Forelimb muscle (tissue), 1 donor: ENCODE measurements around the gene CEBPG. TPM values are rescaled to one million over a fixed set of nuclear protein-coding genes. Genes with fewer than 3 reads are reported as not detected.

Source experiments
- DNase-seq: peaks from one replicate; pipeline ENCODE4 v3.0.0-alpha.2; 2013; ENCODE audit warnings: low read depth
- polyA plus RNA-seq: library from polyadenylated mRNA; unstranded; fragments of 120-200 nt; gene quantifications from one replicate; pipeline ENCODE4 v1.2.1, GENCODE V29; 2013; ENCODE audit not compliant: insufficient read length

The CEBPG gene
- polyA plus RNA-seq, 1 donor = 19.4 TPM

DNA sequence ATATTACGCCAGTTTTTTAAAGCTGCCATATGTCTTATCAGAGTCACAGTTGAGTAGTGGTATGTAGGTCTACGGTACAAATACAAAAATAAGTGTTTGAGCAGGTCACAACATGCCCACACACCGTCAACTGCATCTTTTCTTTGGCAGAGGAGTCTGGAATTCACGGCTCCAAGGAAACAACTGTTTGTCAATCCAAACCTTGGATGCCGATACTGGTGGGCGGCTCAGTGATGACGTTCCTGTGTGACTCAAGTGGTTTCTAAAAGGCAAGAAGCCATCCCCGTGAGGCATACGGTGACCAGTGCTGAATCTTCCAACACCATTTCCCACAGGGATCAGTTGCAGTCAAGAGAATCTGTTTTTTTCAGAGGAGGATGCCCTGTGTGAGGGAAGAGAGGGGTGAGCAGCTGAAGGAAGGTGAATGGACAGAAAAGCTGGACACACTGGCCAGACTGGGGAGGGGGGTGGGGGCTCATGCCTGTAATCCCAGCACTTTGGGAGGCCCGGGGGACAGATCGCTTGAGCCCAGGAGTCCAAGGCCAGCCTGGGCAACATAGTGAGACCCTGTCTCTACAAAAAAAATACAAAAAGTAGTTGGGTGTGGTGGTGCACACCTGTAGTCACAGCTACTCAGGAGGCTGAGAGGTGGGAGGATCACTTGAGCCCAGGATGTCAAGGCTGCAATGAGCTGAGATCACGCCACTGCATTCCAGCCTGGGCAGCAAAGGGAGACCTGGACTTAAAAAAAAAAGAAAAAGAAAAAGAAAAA lies 22.8 kb upstream of the CEBPG start:
- no peak for DNase-seq

DNA sequence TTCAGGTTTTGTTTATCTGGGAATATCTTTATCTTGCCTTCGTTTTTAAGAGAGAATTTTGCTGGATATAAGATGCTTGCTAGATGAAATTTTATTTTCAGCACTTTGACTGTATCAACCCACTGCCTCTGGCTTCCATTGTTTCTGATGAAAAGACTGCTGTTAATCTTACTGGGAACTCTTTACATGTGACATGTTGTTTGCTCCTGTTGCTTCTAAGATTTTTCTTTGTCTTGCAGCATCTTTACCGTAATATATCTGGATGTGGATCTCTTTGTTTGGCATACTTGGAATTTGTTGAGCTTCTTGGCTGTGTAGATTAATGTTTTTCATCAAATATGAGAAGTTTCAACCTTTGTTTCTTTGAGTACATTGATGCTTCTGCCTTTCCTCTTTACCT lies 18.0 kb upstream of the CEBPG start:
- no peak for DNase-seq

DNA sequence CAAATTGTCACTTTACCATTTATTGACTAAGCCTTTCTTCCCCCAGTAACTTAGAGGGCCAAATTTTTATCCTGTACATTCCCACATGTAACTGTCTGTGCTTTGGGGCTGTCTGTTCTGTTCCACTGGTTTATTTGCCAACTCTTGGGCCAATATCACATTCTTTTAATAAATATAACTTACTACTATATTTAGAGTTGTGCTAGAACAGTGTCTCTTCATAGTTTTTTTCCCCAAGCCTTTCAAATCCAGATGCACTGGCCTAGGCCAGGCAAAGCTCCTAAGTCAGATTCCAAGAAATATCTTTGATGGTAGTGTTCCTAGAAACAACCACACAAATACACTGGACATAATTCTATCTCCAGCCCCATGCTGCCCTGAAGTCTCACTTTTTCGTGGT lies 16.0 kb upstream of the CEBPG start:
- DNase-seq = no peak

DNA sequence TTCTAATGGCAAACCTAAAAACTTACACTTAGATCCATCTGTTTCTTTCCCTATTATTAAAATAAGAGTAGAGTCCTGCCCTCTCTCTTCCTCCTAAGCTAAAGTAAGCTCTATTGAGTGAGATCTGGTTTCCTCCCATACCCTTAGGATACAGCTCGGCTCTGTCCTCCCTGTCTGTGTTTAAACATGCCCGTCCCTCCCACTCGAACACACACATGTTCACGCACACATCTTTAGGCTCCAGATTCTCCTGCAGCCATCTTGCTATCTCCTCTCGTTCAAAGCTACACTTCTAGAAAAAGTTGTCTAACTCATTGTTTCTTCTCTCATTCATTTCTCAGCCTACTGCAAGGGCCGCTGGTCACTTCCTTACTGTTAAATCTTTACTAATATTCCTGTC lies 15.1 kb upstream of the CEBPG start:
- no peak for DNase-seq

DNA sequence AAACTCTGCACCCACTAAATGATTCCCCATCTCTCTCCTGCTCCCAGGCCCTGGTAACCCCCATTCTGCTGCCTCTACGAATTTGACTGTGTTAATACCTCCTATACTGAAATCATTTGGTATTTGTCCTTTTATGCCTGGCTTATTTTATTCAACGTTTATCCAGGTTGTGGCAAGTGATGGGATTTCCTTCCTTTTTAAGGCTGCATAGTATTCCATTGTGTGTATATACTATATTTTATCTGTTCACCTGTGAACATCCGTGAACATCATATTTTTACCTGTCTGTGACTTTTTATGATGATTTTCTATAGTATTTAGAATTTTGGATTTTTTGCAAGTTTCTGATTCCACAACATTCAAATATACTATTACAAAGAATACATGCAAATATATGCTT lies 13.9 kb upstream of the CEBPG start:
- DNase-seq = no peak

DNA sequence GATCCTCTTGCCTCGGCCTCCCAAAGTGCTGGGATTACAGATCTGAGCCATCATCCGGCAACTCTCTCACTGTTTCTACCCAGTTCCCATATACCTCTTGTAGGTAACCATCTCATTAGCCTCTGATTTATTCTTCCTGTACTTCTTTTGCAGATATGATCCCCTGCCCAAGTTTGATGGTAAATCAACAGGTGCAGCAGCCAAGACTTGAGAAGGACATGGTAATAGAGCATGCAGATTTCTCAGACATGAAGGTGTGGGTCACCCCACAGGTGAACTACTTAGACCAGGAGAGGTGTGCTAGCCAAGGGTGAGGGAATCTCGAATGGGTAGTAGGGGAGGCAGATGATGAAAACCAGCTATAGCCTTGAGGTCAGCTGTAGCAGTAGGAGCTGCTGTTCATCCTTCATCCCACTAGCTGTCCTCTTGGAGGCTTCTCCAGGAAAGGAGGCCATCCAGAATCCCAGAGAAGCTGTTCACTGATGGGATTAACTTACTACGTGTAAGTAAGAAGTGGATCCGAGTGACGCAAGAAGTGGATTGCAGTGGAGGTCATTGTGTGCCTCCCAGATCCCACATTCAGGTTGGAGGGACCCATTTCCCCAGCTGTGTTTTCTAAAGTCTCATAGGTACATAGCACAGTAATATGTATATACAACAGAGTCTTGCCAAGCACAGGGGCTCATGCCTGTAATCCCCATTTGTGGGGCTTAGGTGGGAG lies 10.8 kb upstream of the CEBPG start:
- no peak for DNase-seq

DNA sequence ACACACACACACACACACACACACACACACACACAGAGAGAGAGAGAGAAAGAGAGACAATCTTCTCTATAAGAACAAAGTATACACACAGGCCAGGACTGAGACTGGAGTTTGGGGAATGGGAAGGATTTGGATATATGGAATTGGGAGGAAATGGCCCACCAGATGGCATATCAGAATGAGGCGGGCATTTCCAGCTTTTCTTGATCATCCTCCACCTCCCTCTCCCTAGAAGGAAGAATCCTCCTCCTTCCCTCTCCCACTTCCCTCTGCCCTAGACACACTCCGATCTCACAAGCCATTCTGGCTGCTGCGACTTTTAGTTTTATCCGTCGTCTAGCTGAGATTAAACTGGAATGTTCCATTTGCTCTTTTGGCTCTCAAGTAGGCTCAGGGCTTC lies 10.0 kb upstream of the CEBPG start:
- DNase-seq = no peak

DNA sequence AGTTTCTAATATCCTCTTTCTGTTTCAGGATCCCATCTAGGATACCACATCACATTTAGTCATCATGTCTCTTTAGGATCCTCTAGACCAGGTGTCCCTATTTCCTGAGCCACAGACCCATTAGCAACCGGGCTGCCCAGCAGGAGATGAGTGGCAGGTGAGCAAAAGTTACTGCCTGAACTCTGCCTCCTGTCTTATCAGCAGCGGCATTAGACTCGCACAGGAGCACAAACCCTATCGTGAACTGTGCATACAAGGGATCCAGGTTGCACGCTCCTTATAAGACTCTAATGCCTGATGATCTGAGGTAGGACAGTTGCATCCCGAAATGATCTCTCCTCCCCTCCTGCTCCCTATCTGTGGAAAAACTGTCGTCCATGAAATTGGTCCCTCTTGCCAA lies 7.8 kb upstream of the CEBPG start:
- no peak for DNase-seq

DNA sequence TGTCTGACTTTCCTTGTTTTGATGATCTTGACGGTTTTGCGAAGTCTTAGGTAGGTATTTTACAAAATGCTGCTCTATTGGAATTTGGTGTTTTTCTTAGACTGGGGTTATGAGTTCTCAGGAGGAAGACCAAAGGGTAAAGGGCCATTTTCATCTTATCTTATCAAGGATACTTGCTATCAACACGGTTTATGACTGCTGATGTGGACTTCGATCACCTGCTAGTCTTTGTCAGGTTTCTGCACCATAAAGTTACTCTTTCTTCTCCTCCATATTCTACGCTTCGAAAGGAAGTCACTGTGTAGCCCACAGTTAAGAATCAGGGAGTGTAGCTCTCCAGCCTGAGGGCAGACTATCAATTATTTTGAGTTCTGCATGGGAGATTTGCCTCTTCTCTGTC lies 7.4 kb upstream of the CEBPG start:
- DNase-seq = no peak

DNA sequence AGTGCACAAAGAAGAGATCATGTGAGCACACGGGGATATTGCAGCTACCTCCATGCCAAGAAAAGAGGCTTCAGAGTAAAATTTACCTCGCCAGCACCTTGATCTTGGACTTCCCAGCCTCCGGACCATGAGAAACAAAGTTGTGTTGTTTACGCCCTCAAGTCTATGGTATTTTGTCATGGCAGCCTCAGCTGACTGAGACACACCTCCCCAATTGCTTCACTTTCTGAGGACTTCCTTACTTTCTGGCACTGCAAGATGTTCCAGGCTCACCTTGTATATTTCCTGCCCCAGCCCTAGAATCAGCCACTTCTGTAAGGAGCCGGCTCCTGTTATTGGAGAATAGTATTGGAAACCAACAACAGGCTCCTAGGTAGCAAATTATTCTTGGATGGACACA lies 6.6 kb upstream of the CEBPG start:
- DNase-seq = no peak

DNA sequence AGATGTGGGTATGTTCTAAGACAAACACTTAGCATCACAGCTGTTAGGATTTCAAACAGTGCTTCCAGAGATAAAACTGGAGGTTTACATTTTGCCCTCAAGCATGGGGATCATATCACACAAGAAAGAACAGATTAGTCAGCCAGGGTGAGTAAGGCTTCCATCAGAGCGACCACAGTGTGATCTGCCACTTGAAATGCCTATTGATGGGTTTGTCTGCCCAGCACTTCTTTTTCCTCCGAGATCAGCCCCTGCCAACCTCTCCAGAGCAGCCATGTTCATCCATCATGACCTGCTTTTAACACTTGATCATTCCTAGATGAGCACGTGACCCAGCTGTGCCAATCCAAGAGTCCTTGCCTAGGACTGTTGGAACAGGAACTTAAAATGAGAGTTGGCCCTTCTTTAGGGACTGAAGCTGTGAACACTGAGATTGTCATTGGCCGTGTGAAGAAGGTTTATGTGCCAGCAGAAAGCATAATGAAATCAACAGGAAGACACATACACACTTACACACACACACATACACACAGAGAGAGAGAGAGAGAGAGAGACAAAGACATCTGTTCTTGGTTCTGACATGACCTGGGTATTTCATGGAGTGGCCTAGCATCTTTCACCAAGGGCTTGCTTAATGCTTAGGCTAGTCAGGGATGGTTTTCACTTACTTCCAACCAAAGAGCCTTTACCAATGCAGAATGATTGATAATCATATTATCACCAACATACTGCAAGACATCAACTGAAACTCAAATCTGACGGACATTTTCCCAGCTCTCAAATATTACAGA lies 5.2 kb upstream of the CEBPG start:
- DNase-seq = no peak

DNA sequence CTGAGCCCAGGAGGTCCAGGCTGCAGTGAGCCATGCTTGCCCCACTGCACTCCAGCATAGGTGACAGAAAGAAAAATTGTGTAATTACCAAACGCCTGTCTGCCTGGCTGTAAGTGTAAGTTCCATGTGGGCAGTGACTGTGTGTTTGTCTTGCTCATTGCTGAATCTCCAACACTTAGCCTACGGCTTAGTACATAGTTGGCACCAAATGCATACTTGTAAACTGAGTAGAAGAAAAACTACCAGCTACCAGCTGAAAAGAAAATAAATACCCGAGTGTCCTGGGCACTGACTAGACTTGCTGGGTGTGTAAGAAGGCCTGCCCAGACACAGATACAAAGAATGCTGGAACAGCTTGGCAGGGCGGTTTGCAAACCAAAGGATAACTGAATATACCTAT lies 2.7 kb upstream of the CEBPG start:
- no peak for DNase-seq

DNA sequence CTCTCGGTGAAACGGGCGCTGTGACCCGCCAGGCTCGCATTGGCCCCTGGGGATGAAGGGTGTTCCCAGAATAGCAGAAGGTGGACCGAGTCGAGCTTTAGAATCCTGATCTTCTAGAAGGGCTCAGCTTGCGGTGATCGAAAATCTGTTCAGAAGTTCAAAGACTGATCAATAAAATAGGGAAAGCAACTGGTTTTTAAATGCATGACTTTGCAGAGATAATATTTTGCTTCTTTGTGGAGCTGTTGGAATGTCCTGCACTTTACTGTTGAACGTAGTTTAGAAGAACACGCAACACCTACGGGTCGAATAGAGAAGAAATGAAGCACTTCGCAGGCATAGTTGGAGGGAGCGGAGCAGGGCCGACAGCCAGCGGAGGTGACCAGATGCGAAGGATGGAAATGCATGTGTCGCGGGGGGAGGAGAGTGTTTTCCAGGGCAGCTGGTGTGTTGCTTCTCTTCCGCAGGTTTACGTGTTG lies 766 bp downstream of the CEBPG start:
- no peak for DNase-seq

DNA sequence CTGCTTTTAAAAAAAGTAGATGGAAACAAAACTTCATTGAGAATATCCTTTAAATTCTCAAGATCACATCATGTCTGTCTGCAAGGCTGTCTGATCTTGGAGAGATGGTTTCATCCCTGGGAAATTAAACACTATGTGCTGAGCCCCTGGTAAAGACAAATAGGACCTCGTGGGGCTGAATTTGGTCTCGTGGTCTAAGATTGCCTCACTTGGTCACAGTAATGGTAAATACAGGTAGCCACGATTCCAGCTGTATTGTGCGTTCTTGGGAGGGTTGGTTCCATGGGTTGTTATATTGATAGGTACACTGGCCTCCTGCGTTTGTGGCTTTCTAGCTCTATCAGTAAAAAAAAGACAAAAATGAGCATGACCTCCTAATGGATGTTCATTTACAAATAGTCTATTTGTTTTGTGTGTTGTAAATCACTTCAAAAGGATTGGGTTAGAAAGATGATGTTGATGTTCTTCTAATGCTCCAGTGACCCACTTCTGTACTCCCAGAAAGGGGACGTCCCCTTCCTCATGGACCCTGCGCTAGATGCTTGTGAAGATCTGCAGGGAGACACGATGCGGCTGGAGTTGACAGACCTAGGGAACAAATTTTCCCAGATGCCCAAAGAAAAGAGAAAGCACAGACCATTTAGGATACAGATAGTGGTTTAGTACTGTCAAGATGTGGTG lies 1.8 kb downstream of the CEBPG start:
- no peak for DNase-seq

DNA sequence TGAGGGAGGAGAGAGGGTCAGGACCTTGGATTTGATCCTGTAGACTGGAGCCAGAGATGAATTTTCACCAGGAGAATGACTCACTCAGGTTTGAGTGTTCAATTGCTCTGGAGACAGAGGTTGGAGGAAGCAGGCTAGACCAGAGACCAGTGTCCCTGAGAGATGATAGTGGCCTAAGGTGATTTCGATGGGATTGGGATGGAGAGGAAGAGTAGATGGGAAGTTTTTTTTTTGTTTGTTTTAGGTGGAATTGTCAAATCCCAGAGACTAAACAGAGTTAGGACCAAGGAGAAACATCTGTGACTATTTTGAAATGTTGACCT lies 2.3 kb downstream of the CEBPG start:
- DNase-seq = no peak

DNA sequence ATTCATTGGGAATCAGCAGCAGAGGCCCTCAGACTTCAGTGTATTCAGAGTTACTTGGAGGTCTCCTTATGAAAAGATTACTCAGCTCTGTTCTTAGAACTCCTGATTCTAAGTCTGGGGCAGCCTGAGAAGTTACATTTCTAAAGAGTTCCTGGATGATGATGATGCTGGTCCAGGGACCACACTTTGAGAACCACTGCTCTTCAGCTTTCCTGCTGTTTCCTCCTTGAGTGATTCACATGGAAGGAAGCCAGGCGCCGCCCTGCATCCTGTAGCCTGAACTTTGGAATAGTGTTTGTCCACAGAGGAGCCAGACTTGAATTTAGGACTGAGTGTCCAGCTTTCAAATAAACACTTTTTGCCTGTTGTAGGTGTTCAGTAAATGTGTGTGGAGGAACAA lies 2.9 kb downstream of the CEBPG start:
- no peak for DNase-seq

DNA sequence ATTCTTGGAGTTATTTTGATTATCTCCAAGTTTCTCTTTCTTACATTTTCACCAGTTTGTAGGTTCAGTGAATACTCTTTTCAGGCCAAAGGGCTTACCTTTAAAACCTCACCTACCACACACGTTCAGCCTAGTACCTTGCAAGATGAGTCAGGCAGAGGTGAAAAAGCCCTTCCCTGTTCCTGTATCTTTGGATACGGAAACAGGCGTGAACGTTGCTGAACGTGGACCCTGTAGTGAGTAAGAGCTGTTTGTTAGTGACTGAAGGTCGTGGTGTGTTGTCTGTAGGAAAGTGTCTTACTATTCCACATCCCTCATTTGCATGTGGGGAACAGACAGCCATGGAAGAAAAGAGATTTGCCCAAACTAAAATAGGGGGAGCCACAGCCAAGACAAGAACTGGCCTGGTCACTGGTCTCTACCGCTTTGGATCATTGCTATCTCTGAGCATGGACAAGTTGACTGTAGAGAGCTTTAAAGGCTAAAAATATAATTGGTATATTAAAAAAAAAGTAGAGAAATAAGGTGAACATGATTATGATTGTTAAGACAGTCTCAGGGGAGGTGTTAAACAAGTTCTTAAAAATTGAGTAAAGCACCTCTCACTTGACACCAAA lies 3.5 kb downstream of the CEBPG start:
- no peak for DNase-seq

DNA sequence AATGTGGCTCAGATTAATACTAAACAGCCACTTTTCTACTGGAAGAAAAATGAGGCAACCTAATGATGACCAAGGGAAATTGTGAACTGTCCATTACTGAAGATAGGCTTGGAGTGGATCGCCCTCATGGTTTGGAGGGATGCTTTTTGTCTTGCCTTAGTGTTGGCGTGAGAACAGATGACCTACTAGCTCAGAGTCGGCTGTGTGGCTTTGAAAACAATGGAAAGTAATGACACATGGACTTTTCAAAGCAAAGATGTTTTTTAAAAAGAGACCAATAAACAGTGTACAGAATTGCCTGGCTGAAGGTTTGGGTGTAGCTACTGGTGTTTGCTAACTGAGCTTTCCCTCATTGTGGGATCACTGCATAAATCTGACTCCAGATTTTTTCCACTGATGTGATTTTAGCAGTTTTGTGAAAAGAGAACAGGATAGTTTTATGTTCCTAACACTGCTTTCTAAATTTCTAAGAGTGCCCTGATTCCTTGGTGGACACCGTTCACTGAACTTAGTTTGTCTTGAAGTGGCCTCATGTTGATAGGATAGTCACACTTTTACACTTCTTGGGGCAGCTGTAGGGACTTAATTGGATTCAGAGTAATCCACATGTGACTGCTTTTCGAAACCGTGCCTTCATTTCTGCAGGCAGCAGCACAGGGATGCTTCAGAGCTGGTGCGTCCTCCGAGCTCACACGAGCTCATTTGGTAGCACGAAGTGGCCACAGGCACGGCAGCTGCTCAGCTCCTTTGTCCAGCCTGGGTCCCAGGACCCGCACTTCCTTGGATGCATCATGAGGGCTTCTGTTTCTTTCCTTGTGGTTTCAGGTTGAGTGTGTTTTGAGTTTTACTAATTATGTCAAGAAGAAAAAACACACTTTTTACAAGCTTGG lies 4.3 kb downstream of the CEBPG start:
- DNase-seq = no peak

DNA sequence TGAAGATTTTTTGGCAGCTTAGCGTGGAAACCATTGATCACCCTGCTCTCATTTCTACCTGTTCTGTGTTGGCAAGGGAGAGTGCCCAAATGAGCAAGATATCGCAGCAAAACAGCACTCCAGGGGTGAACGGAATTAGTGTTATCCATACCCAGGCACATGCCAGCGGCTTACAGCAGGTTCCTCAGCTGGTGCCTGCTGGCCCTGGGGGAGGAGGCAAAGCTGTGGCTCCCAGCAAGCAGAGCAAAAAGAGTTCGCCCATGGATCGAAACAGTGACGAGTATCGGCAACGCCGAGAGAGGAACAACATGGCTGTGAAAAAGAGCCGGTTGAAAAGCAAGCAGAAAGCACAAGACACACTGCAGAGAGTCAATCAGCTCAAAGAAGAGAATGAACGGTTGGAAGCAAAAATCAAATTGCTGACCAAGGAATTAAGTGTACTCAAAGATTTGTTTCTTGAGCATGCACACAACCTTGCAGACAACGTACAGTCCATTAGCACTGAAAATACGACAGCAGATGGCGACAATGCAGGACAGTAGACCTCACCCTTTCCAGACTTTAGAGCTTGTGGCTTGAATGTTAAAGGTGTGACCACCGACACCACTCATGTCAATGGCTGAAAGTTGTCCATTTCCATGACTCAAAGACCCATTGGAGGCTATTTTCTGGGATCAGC lies 5.8 kb downstream of the CEBPG start:
- no peak for DNase-seq

DNA sequence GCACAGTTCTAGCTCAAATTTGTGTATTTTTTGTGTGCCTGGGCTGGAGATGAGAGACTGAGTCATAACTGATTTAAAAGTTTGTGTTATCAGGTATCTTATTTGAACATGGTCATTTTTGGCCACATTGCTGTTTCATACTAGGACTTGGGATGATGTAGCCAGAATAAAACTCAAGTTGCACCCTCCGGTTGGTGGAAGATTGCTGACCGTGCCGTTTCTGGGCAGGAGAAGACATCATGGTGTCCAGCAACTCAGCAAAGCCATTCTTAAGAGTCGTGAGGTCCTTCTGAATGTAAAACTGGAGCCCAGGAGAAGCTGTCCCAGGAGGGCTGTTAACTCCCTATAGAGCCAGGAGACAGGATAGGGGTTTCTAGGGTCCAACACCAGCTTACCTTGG lies 7.6 kb downstream of the CEBPG start:
- no peak for DNase-seq
